ENCODE results near the gene GBX1. TPM values are rescaled to one million over a fixed set of nuclear protein-coding genes. Genes with fewer than 3 reads are reported as not detected.

Gene GBX1
- total RNA-seq, 3 donors from 2014 or later (not counting 1 experiment from before 2014, with no cell fraction given), result not detected

DNA sequence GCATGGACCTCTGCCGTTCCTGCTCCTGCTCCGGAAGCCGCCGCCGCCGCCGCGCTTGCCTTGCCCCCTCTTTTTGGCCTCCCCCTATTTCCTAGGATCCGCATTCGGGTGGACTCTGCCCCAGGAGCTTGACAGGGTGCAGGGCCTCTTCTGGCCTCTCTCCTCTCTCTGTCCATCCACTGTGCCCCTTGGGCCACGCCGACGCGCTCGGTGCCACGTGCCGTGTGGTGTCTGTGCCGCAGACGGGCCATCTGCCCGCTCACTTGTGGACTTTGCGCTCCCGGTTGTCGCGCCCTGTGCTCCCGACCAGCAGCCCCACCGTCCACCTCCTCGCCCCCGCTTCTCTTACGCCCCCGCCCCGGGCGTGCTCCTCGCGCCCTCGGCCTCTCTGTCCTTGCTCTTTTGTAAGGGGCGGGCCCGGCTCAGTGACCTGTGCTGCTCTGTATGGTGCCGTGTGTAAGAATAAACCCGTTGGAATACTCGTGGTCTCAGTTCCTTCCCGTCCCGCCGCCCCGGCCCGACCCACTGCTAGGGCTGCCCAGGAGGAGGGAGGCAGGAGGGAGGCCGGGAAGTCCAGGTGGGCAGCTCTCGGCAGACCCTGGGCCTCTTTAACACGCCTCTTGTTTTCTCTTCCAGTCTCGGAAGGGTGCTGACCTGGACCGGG lies 44.2 kb downstream of the GBX1 start:
- no peak overlapping the region for H3K4me3 ChIP-seq (ENCODE audit: low read length)
- no peak for DNase-seq

DNA sequence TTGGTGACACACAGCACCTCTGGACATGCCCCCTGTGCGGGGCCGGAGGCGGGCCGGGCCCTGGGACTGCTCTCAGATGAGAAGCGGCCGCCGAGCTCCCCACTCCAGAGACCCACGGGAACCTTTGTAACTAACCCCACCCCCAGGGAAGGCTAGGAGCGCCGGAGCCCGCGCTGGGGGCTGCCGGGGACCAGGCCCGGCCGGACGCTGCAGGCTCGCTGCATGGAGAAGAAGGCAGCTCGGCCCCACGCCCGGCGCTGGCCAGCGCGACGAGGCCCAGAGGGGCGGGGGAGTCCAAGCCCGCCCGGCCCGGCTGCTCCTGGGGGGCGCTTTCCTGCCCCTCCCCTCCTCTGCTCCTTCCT lies 44.7 kb downstream of the GBX1 start:
- Histone ChIP-seq H3K4me1 (ENCODE audit: control insufficient read depth, insufficient read depth, low read length) (no peaks in the 10 kb centered on the region), H3K4me3 (ENCODE audit: low read length) (no peak overlapping the region), H3K27ac (ENCODE audit: low read length) (no peak overlapping the region), H3K36me3 (ENCODE audit: control insufficient read depth, insufficient read depth, low read length) (peaks cover 12% of the 10 kb centered on the region), H3K9me3 (ENCODE audit: control insufficient read depth, insufficient read depth, low read length) (no peaks in the 10 kb centered on the region), H3K27me3 (ENCODE audit: control insufficient read depth, insufficient read depth, low read length) (no peaks in the 10 kb centered on the region)
- peaks cover 0 to 6% of the 10 kb centered on the region in 2 donors for H3K4me1 Mint-ChIP-seq
- ATAC-seq (no peak), DNase-seq (no peak)
- no peaks in the 10 kb centered on the region for H3K36me3 Mint-ChIP-seq
- H3K4me3 Mint-ChIP-seq, result no peak overlapping the region
- intact Hi-C loops (cut with micrococcal nuclease), result no loop called here
- no peaks in the 10 kb centered on the region for H3K9me3 Mint-ChIP-seq
- H3K27me3 Mint-ChIP-seq (ENCODE audit: low read depth in 2 of 2), result no peaks in the 10 kb centered on the region
- H3K27ac Mint-ChIP-seq, result no peak overlapping the region
- TF ChIP-seq, protein P1, sequence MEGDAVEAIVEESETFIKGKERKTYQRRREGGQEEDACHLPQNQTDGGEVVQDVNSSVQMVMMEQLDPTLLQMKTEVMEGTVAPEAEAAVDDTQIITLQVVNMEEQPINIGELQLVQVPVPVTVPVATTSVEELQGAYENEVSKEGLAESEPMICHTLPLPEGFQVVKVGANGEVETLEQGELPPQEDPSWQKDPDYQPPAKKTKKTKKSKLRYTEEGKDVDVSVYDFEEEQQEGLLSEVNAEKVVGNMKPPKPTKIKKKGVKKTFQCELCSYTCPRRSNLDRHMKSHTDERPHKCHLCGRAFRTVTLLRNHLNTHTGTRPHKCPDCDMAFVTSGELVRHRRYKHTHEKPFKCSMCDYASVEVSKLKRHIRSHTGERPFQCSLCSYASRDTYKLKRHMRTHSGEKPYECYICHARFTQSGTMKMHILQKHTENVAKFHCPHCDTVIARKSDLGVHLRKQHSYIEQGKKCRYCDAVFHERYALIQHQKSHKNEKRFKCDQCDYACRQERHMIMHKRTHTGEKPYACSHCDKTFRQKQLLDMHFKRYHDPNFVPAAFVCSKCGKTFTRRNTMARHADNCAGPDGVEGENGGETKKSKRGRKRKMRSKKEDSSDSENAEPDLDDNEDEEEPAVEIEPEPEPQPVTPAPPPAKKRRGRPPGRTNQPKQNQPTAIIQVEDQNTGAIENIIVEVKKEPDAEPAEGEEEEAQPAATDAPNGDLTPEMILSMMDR (IDR thresholded peaks at IDR 0.05), result no peak
- WGBS (ENCODE audit: insufficient coverage), result 97% methylated on average over 29 of the region's 29 CpGs

More for the DNA sequence above, 44.2 kb downstream of the GBX1 start:
- no peak overlapping the region for H3K4me3 Mint-ChIP-seq
- H3K27ac ChIP-seq (ENCODE audit: low read length), result no peak overlapping the region
- no peaks in the 10 kb centered on the region for H3K9me3 ChIP-seq (ENCODE audit: control insufficient read depth, insufficient read depth, low read length)
- ATAC-seq, result no peak
- H3K4me1 ChIP-seq (ENCODE audit: control insufficient read depth, insufficient read depth, low read length), result no peaks in the 10 kb centered on the region
- H3K9me3 Mint-ChIP-seq, result no peaks in the 10 kb centered on the region
- TF ChIP-seq, protein P1 (IDR thresholded peaks at IDR 0.05), result no peak
- no peak overlapping the region for H3K27ac Mint-ChIP-seq
- H3K27me3 ChIP-seq (ENCODE audit: control insufficient read depth, insufficient read depth, low read length), result no peaks in the 10 kb centered on the region
- intact Hi-C loops (cut with micrococcal nuclease), result no loop called here
- H3K36me3 ChIP-seq (ENCODE audit: control insufficient read depth, insufficient read depth, low read length), result peaks cover 12% of the 10 kb centered on the region
- H3K4me1 Mint-ChIP-seq, result peaks cover 0 to 6% of the 10 kb centered on the region in 2 donors
- 91% methylated on average over 50 of the region's 50 CpGs for WGBS (ENCODE audit: insufficient coverage)
- no peaks in the 10 kb centered on the region for H3K27me3 Mint-ChIP-seq (ENCODE audit: low read depth in 2 of 2)
- H3K36me3 Mint-ChIP-seq, result no peaks in the 10 kb centered on the region

DNA sequence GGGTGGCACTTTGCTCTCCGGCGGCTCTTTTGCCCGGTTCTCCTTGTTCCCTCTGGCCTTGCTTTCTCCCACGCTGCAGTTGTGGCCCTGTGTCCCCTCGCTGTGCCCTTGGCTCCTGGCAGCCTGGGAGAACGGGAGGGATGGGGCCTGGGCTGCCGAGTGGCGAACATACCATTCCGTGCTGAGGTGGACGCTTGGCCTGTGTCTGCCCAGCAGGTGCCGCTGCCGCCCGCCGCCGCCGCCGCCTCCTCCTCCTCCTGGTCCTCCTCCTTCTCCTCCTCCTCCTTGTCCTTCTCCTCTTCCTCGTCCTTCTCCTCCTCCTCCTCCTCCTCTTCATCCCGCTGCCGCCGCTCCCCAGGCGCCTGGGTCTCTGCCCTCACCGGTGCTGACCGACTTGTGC lies 45.2 kb downstream of the GBX1 start:
- Histone ChIP-seq H3K9me3 (ENCODE audit: control insufficient read depth, insufficient read depth, low read length) (no peaks in the 10 kb centered on the region), H3K4me3 (ENCODE audit: low read length) (no peak overlapping the region), H3K27me3 (ENCODE audit: control insufficient read depth, insufficient read depth, low read length) (no peaks in the 10 kb centered on the region), H3K4me1 (ENCODE audit: control insufficient read depth, insufficient read depth, low read length) (no peaks in the 10 kb centered on the region), H3K36me3 (ENCODE audit: control insufficient read depth, insufficient read depth, low read length) (peaks cover 12% of the 10 kb centered on the region), H3K27ac (ENCODE audit: low read length) (no peak overlapping the region)
- Mint-ChIP-seq H3K4me3 (no peak overlapping the region), H3K27ac (no peak overlapping the region), H3K9me3 (no peaks in the 10 kb centered on the region), H3K36me3 (no peaks in the 10 kb centered on the region), H3K4me1 (peaks cover 0 to 6% of the 10 kb centered on the region in 2 donors), H3K27me3 (ENCODE audit: low read depth in 2 of 2) (no peaks in the 10 kb centered on the region)
- intact Hi-C loops (cut with micrococcal nuclease), result no loop called here
- no peak for ATAC-seq
- TF ChIP-seq, protein P1 (IDR thresholded peaks at IDR 0.05), result no peak
- WGBS (ENCODE audit: insufficient coverage), result 96% methylated on average over 24 of the region's 24 CpGs
- no peak for DNase-seq
